Measurements from ENCODE around the gene BARHL2.

The BARHL2 gene

DNA sequence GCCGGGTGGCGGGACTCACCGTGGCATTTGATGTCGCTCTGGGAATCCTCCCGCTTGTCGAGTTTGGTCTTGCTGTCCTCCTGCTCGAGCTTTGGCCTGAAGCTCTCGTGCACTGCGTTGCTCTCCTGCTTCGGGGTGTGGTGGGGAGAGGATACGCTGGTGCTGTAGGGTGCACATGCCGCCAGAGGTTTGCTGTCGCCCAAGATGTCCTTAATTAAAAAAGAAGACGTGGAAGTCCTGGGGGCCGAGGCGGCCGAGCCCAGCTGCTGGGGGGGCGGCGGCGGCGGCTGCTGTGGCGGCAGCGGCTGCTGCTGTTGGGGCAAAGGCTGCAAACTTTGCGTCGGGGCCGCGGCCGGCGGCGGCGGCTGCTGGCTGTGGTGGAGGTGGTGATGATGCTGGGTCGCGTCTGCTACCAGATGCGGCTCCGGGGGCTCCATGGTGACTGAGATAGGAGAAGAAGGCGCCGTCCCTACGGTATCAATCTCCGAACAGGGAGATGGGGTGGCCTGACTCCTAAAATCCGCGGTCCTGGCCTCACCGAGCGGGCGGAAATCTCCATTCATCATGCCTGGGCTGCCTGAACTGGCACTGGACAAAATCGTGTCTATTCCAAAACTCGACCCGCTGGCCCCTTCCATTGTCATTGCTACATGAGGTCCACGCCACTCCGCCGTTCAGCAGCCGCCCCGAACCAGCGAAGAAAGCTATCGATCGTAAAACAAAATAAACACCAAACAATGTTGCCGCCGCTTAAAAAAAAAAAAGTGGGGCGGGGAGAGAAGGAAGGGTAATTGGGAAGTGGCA lies at the start of gene BARHL2:
BARHL2 (minus strand) TSS at position 751 of the 804 bp plus-strand sequence; CDS start at position 644, 107 bp downstream.
- Histone ChIP-seq H3K27ac (no peak within 1 kb of the TSS), H3K9me3 (peaks cover 59% of the 10 kb centered on the region), H3K27me3 (peaks cover 91% of the 10 kb centered on the region), H3K36me3 (no peaks in the 10 kb centered on the region), H3K4me1 (no peaks in the 10 kb centered on the region), H4K20me1 (peaks cover 14% of the 10 kb centered on the region; the same call in 1 of the 2 replicates), H3K4me3 (no peak within 1 kb of the TSS), H3K9ac (no peak within 1 kb of the TSS), H3K4me2 (no peak within 1 kb of the TSS)
- no peak for TF ChIP-seq Cebpa-rat (IDR thresholded peaks at IDR 0.05)

- H3K4me1 ChIP-seq, result no peaks in the 10 kb centered on the region
- H3K9ac ChIP-seq, result no peak overlapping the region
- no peaks in the 10 kb centered on the region for H3K9me3 ChIP-seq
- H3K27me3 ChIP-seq, result no peaks in the 10 kb centered on the region
- no peak for TF ChIP-seq Cebpa-rat (IDR thresholded peaks at IDR 0.05)
- H3K4me3 ChIP-seq, result no peak overlapping the region
- no peak overlapping the region for H3K4me2 ChIP-seq
- no peak overlapping the region for H3K27ac ChIP-seq
- no peaks in the 10 kb centered on the region for H4K20me1 ChIP-seq
- no peaks in the 10 kb centered on the region for H3K36me3 ChIP-seq
These were observed 46.8 kb upstream of the BARHL2 start for GRCh38 chr1:90763930-90764329.

GRCh38 chr1:90763506-90763905 lies 46.4 kb upstream of the BARHL2 start:
- Histone ChIP-seq H3K27me3 (no peaks in the 10 kb centered on the region), H3K4me3 (no peak overlapping the region), H3K27ac (no peak overlapping the region), H3K9ac (no peak overlapping the region), H4K20me1 (no peaks in the 10 kb centered on the region), H3K4me2 (no peak overlapping the region), H3K9me3 (no peaks in the 10 kb centered on the region), H3K36me3 (no peaks in the 10 kb centered on the region), H3K4me1 (no peaks in the 10 kb centered on the region)
- no peak for TF ChIP-seq Cebpa-rat (IDR thresholded peaks at IDR 0.05)

- H3K9me3 ChIP-seq, result no peaks in the 10 kb centered on the region
- no peak overlapping the region for H3K4me3 ChIP-seq
- no peaks in the 10 kb centered on the region for H4K20me1 ChIP-seq
- no peaks in the 10 kb centered on the region for H3K36me3 ChIP-seq
- TF ChIP-seq Cebpa-rat (IDR thresholded peaks at IDR 0.05), result no peak
- no peak overlapping the region for H3K4me2 ChIP-seq
- H3K27ac ChIP-seq, result no peak overlapping the region
- no peaks in the 10 kb centered on the region for H3K4me1 ChIP-seq
- H3K9ac ChIP-seq, result no peak overlapping the region
- no peaks in the 10 kb centered on the region for H3K27me3 ChIP-seq
These were observed 44.9 kb upstream of the BARHL2 start for GRCh38 chr1:90761781-90762589.

DNA sequence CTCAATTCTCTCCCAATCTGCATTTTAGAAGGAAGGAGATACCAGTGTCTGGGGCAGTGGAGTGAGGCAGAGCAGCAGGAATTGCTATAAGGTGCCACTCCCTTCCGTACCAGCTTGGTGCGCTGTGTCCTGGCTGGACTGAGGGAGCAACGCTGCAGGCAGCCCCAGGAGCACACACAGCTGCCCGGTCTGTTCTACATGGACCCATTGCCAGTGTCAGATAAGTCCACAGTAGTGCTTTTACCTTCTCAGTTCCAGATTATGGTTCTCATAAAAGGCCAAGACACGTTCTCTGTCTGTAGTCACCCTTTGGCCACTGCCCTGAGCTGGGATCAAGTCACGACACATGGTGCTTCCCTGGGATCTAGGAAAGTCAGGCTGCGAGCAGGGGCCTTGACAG lies 44.1 kb upstream of the BARHL2 start:
- Histone ChIP-seq H3K36me3 (no peaks in the 10 kb centered on the region), H3K4me3 (no peak overlapping the region), H3K4me2 (no peak overlapping the region), H4K20me1 (no peaks in the 10 kb centered on the region), H3K4me1 (no peaks in the 10 kb centered on the region), H3K27ac (no peak overlapping the region), H3K27me3 (no peaks in the 10 kb centered on the region), H3K9me3 (no peaks in the 10 kb centered on the region), H3K9ac (no peak overlapping the region)
- TF ChIP-seq Cebpa-rat (IDR thresholded peaks at IDR 0.05), result no peak

- no peaks in the 10 kb centered on the region for H4K20me1 ChIP-seq
- H3K4me3 ChIP-seq, result no peak overlapping the region
- no peaks in the 10 kb centered on the region for H3K9me3 ChIP-seq
- H3K4me1 ChIP-seq, result no peaks in the 10 kb centered on the region
- H3K27ac ChIP-seq, result no peak overlapping the region
- no peak overlapping the region for H3K9ac ChIP-seq
- TF ChIP-seq Cebpa-rat (IDR thresholded peaks at IDR 0.05), result no peak
- no peaks in the 10 kb centered on the region for H3K36me3 ChIP-seq
- no peak overlapping the region for H3K4me2 ChIP-seq
- H3K27me3 ChIP-seq, result no peaks in the 10 kb centered on the region
These were observed 36.5 kb upstream of the BARHL2 start for GRCh38 chr1:90753556-90753955.

GRCh38 chr1:90748668-90749067 lies 31.6 kb upstream of the BARHL2 start:
- Histone ChIP-seq H3K4me2 (no peak overlapping the region), H3K9me3 (no peaks in the 10 kb centered on the region), H3K4me1 (no peaks in the 10 kb centered on the region), H3K36me3 (no peaks in the 10 kb centered on the region), H3K9ac (no peak overlapping the region), H3K4me3 (no peak overlapping the region), H3K27ac (no peak overlapping the region), H3K27me3 (no peaks in the 10 kb centered on the region), H4K20me1 (no peaks in the 10 kb centered on the region)
- no peak for TF ChIP-seq Cebpa-rat (IDR thresholded peaks at IDR 0.05)

GRCh38 chr1:90746857-90747256 lies 29.8 kb upstream of the BARHL2 start:
- H3K9ac ChIP-seq, result no peak overlapping the region
- no peaks in the 10 kb centered on the region for H3K27me3 ChIP-seq
- no peak for TF ChIP-seq Cebpa-rat (IDR thresholded peaks at IDR 0.05)
- H4K20me1 ChIP-seq, result no peaks in the 10 kb centered on the region
- no peaks in the 10 kb centered on the region for H3K36me3 ChIP-seq
- no peak overlapping the region for H3K4me2 ChIP-seq
- no peak overlapping the region for H3K4me3 ChIP-seq
- H3K27ac ChIP-seq, result no peak overlapping the region
- H3K9me3 ChIP-seq, result no peaks in the 10 kb centered on the region
- no peaks in the 10 kb centered on the region for H3K4me1 ChIP-seq

DNA sequence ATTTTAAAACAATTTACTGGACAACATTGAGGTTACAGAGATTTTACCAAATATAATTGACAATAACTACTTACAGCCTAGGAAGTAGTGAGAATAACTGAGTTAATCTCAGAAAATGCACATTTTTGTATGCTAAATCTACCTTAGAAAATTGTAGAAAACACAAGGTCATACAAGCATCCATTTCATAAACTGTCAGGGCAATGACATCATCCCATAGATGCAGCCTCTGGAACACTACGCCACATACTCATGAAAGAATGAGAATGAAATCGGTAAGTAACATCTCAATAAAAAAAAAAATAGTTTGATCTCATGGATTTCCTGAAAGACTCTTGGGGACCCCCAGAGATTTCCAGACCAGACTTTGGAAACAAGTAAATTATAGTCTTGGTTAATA lies 28.9 kb upstream of the BARHL2 start:
- H3K27ac ChIP-seq, result no peak overlapping the region
- H3K36me3 ChIP-seq, result no peaks in the 10 kb centered on the region
- no peaks in the 10 kb centered on the region for H3K27me3 ChIP-seq
- H3K4me3 ChIP-seq, result no peak overlapping the region
- H3K4me2 ChIP-seq, result no peak overlapping the region
- H3K4me1 ChIP-seq, result no peaks in the 10 kb centered on the region
- no peak for TF ChIP-seq Cebpa-rat (IDR thresholded peaks at IDR 0.05)
- H4K20me1 ChIP-seq, result no peaks in the 10 kb centered on the region
- no peaks in the 10 kb centered on the region for H3K9me3 ChIP-seq
- H3K9ac ChIP-seq, result no peak overlapping the region

GRCh38 chr1:90732136-90732535 lies 15.0 kb upstream of the BARHL2 start:
- peaks cover 57% of the 10 kb centered on the region for H3K27me3 ChIP-seq
- no peak overlapping the region for H3K9ac ChIP-seq
- H3K4me2 ChIP-seq, result no peak overlapping the region
- no peak overlapping the region for H3K4me3 ChIP-seq
- H3K36me3 ChIP-seq, result no peaks in the 10 kb centered on the region
- peaks cover 22% of the 10 kb centered on the region for H4K20me1 ChIP-seq
- no peak for TF ChIP-seq Cebpa-rat (IDR thresholded peaks at IDR 0.05)
- H3K4me1 ChIP-seq, result peaks cover 11% of the 10 kb centered on the region; the same call in 1 of the 2 replicates
- H3K9me3 ChIP-seq, result peaks cover 12% of the 10 kb centered on the region
- H3K27ac ChIP-seq, result no peak overlapping the region

All from BLaER1 (cell line).